Type B pancreatic cell (in vitro differentiated cells): ENCODE measurements around the gene POFUT1. TPM values are rescaled to one million over a fixed set of nuclear protein-coding genes. Genes with fewer than 3 reads are reported as not detected.

Experiments used
- DNase-seq: peaks from one replicate; pipeline ENCODE4 v3.0.0; 2021; ENCODE audit warnings: mixed read lengths; ENCODE audit not compliant: unreplicated experiment; ENCODE audit errors: extremely low spot score
- H3K27ac Mint-ChIP-seq: 2 replicates; pipeline ENCODE4 v1.8.0; 2021; ENCODE audit warnings: mild to moderate bottlenecking, mixed read lengths
- H3K27me3 Mint-ChIP-seq: 2 replicates; pipeline ENCODE4 v1.8.0; 2021; ENCODE audit warnings: mixed read lengths
- H3K36me3 Mint-ChIP-seq: 2 replicates; pipeline ENCODE4 v1.8.0; 2021; ENCODE audit warnings: mixed read lengths
- H3K4me1 Mint-ChIP-seq: one replicate; pipeline ENCODE4 v1.8.0; 2021; ENCODE audit warnings: mixed read lengths; ENCODE audit not compliant: unreplicated experiment
- H3K4me3 Mint-ChIP-seq: 2 replicates; pipeline ENCODE4 v1.8.0; 2021; ENCODE audit warnings: mild to moderate bottlenecking, mixed read lengths
- H3K9me3 Mint-ChIP-seq: 2 replicates; pipeline ENCODE4 v1.8.0; 2021; ENCODE audit warnings: mixed read lengths
- CTCF ChIP-seq: fragments of 200-600 bp; sonication (generic); conservative IDR thresholded peaks from 2 replicates; pipeline ENCODE4 v1.5.0; 2021; ENCODE audit warnings: antibody characterized with exemption, mild to moderate bottlenecking
- total RNA-seq: library from RNA; stranded (reverse); gene quantifications from 2 replicates; pipeline ENCODE4 v1.2.1, GENCODE V29; 2021; ENCODE audit warnings: low replicate concordance

The POFUT1 gene
- total RNA-seq, 1 donor from 2014 or later = 55.8 TPM

GRCh38 chr20:32285082-32285620 is 77.5 kb downstream of the POFUT1 start:
- TF ChIP-seq CTCF = no peak
- Mint-ChIP-seq H3K4me1 (peaks cover 5% of the 10 kb centered on the region), H3K27me3 (no peaks in the 10 kb centered on the region), H3K36me3 (peaks cover 11% of the 10 kb centered on the region), H3K27ac (no peak overlapping the region), H3K4me3 (no peak overlapping the region), H3K9me3 (no peaks in the 10 kb centered on the region)
- no peak for DNase-seq

- H3K9me3 Mint-ChIP-seq = no peaks in the 10 kb centered on the region
- H3K36me3 Mint-ChIP-seq = peaks cover 11% of the 10 kb centered on the region
- no peaks in the 10 kb centered on the region for H3K27me3 Mint-ChIP-seq
- H3K27ac Mint-ChIP-seq = peak overlapping the region; percentile 29
- no peak for TF ChIP-seq CTCF
- no peak for DNase-seq
- no peak overlapping the region for H3K4me3 Mint-ChIP-seq
- peaks cover 5% of the 10 kb centered on the region for H3K4me1 Mint-ChIP-seq
Observed at GRCh38 chr20:32285621-32286371, 78.1 kb downstream of the POFUT1 start.

- DNase-seq = no peak
- Mint-ChIP-seq H3K9me3 (no peaks in the 10 kb centered on the region), H3K36me3 (peaks cover under 1% of the 10 kb centered on the region), H3K27me3 (no peaks in the 10 kb centered on the region), H3K27ac (no peak overlapping the region), H3K4me3 (no peak overlapping the region), H3K4me1 (peaks cover 5% of the 10 kb centered on the region)
- no peak for TF ChIP-seq CTCF
Observed at GRCh38 chr20:32287231-32287638, 79.6 kb downstream of the POFUT1 start.

Other genes with a start within 250 kb of the POFUT1 start
- gene XKR7, start 239.7 kb upstream of the POFUT1 start, total RNA-seq = 4.2 and 4.9 TPM in 2 replicates
- gene CCM2L, start 197.4 kb upstream of the POFUT1 start, total RNA-seq = 0.19 and 0.63 TPM in 2 replicates
- not detected in 2 replicates for gene HCK, start 155.6 kb upstream of the POFUT1 start, total RNA-seq
- gene TM9SF4, start 98.2 kb upstream of the POFUT1 start, total RNA-seq = 99.4 and 108 TPM in 2 replicates
- 52.1 and 52.7 TPM in 2 replicates for gene PLAGL2, start 137 bp upstream of the POFUT1 start, total RNA-seq
- gene KIF3B, start 69.8 kb downstream of the POFUT1 start, total RNA-seq = 41.2 and 45.9 TPM in 2 replicates
- gene ASXL1, start 150.5 kb downstream of the POFUT1 start, total RNA-seq = 94.4 and 157 TPM in 2 replicates